ENCODE measurements around the gene SLC12A7. TPM values are rescaled to one million over a fixed set of nuclear protein-coding genes. Genes with fewer than 3 reads are reported as not detected.

SLC12A7 gene
- total and polyA plus RNA-seq, 2 of the 13 experiments (the other 11 are each of a cell fraction or from before 2014, with no cell fraction given) = 14.0 to 18.5 TPM

- ChIA-PET CTCF (ENCODE audit: low intra/inter-chr PET ratio, low total read pairs) (no interaction called here), POLR2A (no interaction called here)
- intact Hi-C loops (cut with micrococcal nuclease; ENCODE audit: unreplicated experiment) = no loop called here
These were observed 23.8 kb downstream of the SLC12A7 start for GRCh38 chr5:1088031-1088430.

More at GRCh38 chr5:1088031-1088430, 23.8 kb downstream of the SLC12A7 start:
- in situ Hi-C loops (cut with HindIII; ENCODE audit: extremely low pct_ligation_motif_present, low pct_unique_long_range_greater_than_20kb) = no loop called here
- no TSS peak for BruUV-seq (replicated peaks)
- Histone ChIP-seq H3K4me1 (ENCODE audit: insufficient read depth, low read length) (no peaks in the 10 kb centered on the region), H2AFZ (ENCODE audit: low read length) (no peak overlapping the region), H3K9ac (ENCODE audit: insufficient read depth, low read depth, low read length) (no peak overlapping the region), H3K27ac (ENCODE audit: extremely low read length, insufficient read depth, low read length) (no peak overlapping the region), H4K20me1 (ENCODE audit: insufficient read depth, low read length) (no peaks in the 10 kb centered on the region), H3K4me3 (replicated peaks in 1 of 3; ENCODE audit: insufficient read depth in 1 of 3, low read depth in 2 of 3, low read length in 3 of 3) (no peak overlapping the region), H3K4me2 (ENCODE audit: low read depth, low read length) (no peak overlapping the region), H3K79me2 (ENCODE audit: insufficient read depth, low read length) (no peaks in the 10 kb centered on the region), H3K36me3 (replicated peaks in 1 of 2; ENCODE audit: control insufficient read depth in 1 of 2, insufficient read depth in 2 of 2, low read length in 2 of 2) (peaks cover 35 to 83% of the 10 kb centered on the region in 2 experiments), H3K9me3 (ENCODE audit: low read length) (no peaks in the 10 kb centered on the region), H3K27me3 (ENCODE audit: control insufficient read depth in 1 of 2, insufficient read depth in 2 of 2, low read length in 2 of 2) (no peaks in the 10 kb centered on the region)
- DNase-seq (ENCODE audit: low spot score) (no peak), FAIRE-seq (no peak), ATAC-seq (no peak)
- no peak for TF ChIP-seq MIER2 (CRISPR knock-in tag; IDR thresholded peaks at IDR 0.05)
- TF ChIP-seq ZBTB1 (CRISPR knock-in tag; IDR thresholded peaks at IDR 0.05; ENCODE audit: borderline replicate concordance) = no peak
- TF ChIP-seq ZNF784 (CRISPR knock-in tag; IDR thresholded peaks at IDR 0.05; ENCODE audit: borderline replicate concordance) = no peak
- TF ChIP-seq, protein P1, sequence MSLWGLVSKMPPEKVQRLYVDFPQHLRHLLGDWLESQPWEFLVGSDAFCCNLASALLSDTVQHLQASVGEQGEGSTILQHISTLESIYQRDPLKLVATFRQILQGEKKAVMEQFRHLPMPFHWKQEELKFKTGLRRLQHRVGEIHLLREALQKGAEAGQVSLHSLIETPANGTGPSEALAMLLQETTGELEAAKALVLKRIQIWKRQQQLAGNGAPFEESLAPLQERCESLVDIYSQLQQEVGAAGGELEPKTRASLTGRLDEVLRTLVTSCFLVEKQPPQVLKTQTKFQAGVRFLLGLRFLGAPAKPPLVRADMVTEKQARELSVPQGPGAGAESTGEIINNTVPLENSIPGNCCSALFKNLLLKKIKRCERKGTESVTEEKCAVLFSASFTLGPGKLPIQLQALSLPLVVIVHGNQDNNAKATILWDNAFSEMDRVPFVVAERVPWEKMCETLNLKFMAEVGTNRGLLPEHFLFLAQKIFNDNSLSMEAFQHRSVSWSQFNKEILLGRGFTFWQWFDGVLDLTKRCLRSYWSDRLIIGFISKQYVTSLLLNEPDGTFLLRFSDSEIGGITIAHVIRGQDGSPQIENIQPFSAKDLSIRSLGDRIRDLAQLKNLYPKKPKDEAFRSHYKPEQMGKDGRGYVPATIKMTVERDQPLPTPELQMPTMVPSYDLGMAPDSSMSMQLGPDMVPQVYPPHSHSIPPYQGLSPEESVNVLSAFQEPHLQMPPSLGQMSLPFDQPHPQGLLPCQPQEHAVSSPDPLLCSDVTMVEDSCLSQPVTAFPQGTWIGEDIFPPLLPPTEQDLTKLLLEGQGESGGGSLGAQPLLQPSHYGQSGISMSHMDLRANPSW (CRISPR knock-in tag; IDR thresholded peaks at IDR 0.05; ENCODE audit: borderline replicate concordance) = no peak
- TF ChIP-seq RXRB (CRISPR knock-in tag; IDR thresholded peaks at IDR 0.05; ENCODE audit: borderline replicate concordance) = no peak
- no peak for TF ChIP-seq HMGA1 (CRISPR knock-in tag; conservative IDR thresholded peaks at IDR 0.05)
- TF ChIP-seq, protein P2, sequence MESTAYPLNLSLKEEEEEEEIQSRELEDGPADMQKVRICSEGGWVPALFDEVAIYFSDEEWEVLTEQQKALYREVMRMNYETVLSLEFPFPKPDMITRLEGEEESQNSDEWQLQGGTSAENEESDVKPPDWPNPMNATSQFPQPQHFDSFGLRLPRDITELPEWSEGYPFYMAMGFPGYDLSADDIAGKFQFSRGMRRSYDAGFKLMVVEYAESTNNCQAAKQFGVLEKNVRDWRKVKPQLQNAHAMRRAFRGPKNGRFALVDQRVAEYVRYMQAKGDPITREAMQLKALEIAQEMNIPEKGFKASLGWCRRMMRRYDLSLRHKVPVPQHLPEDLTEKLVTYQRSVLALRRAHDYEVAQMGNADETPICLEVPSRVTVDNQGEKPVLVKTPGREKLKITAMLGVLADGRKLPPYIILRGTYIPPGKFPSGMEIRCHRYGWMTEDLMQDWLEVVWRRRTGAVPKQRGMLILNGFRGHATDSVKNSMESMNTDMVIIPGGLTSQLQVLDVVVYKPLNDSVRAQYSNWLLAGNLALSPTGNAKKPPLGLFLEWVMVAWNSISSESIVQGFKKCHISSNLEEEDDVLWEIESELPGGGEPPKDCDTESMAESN (CRISPR knock-in tag; conservative IDR thresholded peaks at IDR 0.05) = no peak
- TF ChIP-seq ZNF703 (CRISPR knock-in tag; IDR thresholded peaks at IDR 0.05; ENCODE audit: borderline replicate concordance) = no peak
- no peak for TF ChIP-seq CC2D1A (CRISPR knock-in tag; IDR thresholded peaks at IDR 0.05)
- TF ChIP-seq ZNF331 (CRISPR knock-in tag; IDR thresholded peaks at IDR 0.05) = no peak
- TF ChIP-seq FOSL1 (CRISPR knock-in tag; IDR thresholded peaks at IDR 0.05; ENCODE audit: borderline replicate concordance) = no peak
- 95% methylated on average over 12 of the region's 26 CpGs for WGBS (ENCODE audit: low lambda C conversion rate)
